ENCODE measurements around the gene WNT16. TPM values are rescaled to one million over a fixed set of nuclear protein-coding genes. Genes with fewer than 3 reads are reported as not detected.

WNT16 gene
- total RNA-seq (2022; extraction: Qiagen RNA extraction): 0.83 to 1.2 TPM (median 0.94 TPM) in 5 replicates

GRCh38 chr7:121328508-121329190 lies at the start of gene WNT16:
Gene WNT16, plus strand, starts transcription at chr7:121329000. Its CDS starts 293 bp downstream, at chr7:121329293.

Other genes starting within 250 kb of the WNT16 start
- 36.5 to 45.6 TPM (median 39.7 TPM) in 5 replicates for gene FAM3C, start 67.3 kb downstream of the WNT16 start, total RNA-seq (2022; extraction: Qiagen RNA extraction)